Inflammatory macrophage treated with lipopolysaccharide for 4 hours (primary cell): ENCODE results near the gene PSMB5.

Experiments used
- DNase-seq: peaks from one replicate; pipeline ENCODE4 v3.0.0-alpha.2; 2020

The PSMB5 gene

GRCh38 chr14:22985894-22986507 is 48.7 kb downstream of the PSMB5 start:
- no peak for DNase-seq

- DNase-seq: no peak
Measured at GRCh38 chr14:22984959-22985658, 49.6 kb downstream of the PSMB5 start.

DNA sequence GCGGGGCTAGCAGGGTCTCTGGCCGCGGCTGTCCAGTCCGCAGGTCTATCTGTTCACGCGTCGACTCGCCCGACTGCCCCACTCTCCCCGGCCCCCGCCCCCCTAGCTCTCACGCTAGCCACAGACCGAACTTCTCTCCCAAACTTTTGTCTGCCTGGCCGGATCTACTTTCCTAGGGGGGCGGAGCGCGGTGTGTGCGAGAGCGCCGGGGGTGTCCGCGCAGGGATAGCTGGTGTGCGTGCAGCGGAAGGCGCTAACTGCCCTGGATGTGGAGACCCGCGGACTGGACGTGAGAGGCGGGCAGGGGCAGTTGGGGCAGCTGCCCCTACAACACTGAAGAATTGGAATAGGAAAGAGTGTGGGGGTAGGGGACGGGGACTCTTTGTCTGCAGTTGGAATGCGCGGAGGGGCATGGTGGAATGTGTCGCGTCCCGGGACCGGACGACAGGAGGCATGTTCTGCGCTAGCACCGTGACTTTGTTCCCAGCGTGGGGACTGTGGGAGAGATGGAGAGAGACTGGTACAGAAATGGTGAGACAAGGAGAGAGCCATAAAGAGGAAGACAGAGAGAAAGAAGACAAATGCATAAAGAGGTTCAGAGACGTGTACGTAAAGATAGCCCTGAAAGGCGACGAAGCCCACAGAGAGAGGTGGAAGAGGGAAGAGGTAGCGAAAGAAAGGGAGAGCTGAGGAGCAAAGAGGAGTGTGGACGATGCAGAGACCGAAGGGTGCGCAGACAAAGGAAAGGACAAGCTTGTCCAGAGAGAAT is 52.0 kb downstream of the PSMB5 start, which contains the start of gene AJUBA:
AJUBA (minus strand) TSS at position 75 of the 769 bp plus-strand sequence. CDS start 285 bp downstream, outside the sequence.
- peak; percentile 74 for DNase-seq

DNA sequence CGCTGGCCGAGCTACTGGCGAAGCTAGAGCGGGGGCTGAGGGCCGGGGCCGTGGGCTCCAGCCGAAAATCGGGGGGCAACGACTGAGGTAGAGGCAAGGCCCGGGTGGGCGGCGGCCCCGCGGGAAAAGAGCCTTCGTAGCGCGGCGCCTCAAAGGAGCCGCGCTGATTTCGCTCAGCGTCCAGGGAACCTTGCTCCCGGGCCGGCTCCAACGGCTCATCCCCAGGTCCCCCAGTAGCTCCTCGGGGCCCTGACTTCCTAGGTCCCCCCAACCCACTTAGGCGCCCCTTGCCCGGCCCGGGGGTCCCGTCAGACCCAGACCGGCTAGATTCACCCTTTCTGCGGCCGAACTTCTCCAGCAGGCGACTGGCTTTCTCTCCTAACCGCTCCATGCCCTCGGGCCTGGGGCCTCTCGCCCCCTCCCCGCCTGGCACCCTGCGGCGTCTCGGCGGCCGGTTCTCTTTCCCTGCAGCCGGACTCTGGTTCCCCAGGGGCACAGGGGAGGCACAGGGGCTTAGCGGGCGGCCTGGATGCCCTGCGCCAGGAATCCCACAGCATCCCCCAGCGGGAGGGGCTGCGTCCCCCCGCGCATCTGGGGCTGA is 52.7 kb downstream of the PSMB5 start:
- DNase-seq: no peak

DNA sequence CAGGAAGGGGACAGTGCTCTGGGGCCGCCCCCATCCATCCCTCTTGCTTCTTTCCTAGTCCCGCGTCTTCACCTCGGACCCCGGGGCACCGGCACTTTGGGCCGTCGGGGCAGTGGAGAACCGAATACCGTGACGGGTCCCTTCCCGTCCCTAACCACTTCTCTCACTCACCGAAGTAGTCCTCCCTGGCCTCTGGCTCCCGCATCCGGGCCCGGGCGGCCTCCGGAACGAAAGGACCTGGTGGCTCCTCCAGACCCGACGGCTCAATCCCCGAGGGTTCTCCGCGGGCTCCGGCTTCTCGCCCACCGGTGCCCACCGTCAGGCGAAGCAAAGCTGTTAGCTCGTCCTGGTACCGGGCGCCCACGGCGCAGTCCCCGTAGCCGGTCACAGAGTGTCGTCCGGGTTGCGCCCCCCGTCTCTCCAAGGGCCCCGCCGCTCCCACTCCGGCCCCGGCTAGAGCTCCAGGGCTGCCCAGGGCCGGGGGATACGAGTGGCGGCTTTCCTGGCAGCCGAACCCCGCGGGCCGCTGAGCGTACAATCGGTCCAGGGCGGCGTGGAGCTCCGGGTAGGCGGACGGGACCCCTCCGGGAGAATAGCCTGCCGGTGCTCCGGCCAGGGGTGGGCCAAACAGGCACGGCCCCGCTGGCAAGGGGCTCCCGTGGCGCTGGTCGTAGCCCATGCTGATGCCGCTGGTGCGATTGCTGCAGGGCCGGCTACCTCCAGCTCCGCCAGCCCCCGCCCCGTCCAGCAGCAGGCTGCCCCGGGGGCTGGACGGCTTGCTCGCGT is 53.4 kb downstream of the PSMB5 start:
- no peak for DNase-seq

- DNase-seq: no peak
Measured at GRCh38 chr14:22980672-22981089, 54.0 kb downstream of the PSMB5 start.

- DNase-seq: no peak
Measured at GRCh38 chr14:22979748-22980392, 54.8 kb downstream of the PSMB5 start.

DNA sequence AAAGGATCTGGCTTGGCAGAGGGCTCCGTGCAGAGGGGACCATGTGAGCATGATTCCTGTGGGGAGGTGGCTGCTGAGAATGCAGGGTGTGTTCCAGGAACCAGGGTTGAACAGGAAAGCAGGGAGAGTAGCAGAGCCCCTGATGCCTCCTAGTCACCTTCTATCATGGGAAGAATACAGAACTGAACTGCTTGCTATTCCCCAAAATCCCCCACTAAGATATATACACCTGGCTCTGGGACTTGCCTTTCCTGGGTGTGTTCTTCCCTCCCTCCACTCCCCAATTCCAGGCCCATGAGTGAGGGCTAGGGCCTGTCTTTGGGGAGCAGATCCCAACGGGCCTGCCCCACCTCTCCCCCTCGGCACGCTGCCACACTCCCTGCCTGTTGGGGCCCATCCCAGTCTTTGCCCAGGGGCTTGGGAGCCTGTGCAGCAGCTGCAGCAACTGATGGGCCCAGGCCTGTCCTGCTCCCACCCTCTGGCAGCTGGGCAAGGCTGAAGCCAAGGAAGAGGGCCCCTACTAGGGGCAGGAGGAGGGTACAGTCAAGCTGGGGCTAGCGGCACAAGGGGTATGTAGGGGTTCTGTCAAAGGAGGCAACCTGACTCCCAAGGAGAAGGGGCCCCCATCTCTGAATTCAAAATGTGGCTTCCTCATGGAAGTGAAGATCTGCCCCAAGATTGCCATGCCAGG is 55.6 kb downstream of the PSMB5 start:
- no peak for DNase-seq

DNA sequence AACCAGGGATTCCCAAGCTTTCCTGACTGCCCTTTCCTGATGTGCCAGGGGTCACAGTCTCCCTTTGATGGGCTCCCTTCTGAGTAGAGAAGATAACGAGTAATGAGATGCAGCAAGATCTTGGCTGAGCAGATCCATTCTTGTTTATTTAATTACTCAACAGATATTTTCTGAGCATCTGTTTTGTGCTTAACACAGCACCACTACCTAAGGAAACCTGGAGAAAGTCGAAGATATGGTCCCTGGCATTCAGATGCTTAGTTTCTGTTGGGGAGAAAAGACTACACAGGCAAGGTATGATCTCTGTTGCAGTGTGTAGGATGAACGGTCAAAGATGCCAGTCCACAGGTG is 56.2 kb downstream of the PSMB5 start:
- no peak for DNase-seq

- DNase-seq: no peak
Measured at GRCh38 chr14:22977684-22978486, 56.8 kb downstream of the PSMB5 start.

- DNase-seq: no peak
Measured at GRCh38 chr14:22977434-22977683, 57.3 kb downstream of the PSMB5 start.

DNA sequence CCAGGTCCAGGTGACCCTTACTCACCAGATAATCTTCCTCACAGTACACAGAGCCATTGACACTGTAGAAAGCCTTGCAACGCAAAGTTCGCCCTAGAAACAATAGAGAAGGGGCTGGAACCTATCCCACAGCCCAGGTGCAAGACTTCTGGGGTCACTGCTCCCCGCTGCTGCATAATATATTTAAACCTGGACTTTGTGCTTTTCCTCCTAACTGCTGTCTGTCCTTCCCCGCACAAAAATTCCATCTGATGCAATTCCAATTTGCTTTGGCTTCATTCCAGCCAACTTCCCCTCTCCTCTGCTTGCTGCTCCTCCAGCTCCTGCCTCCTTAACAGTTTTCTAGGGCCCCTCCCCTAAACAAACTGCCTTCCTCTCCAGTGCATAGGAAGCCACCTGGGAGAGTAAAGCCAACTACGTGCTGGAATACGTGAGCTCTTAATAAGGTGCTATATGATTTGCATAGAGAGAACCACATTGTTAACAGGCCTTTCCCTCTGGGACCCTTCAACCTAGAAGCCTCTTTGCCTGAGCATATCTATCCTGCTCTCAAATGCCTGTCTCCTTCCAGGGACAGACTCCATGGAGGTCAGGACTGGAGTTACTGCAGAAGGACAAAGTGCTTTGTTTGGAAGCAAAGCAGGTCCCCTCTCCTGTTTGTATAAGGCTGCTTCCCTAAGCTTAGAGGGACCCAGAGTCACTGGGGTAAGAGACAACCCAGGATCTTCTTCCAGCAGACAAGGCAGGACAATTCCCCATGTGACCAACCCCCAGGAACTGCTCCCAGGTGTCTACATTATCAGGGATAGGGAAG is 57.9 kb downstream of the PSMB5 start:
- DNase-seq: no peak
